HEK293T (cell line): Measurements from ENCODE around the gene LMO2.
A peak's percentile ranks its signal among the peaks of the same experiment; 100 is the strongest.

ENCODE experiments used
- CTCF ChIA-PET: fragments of 350-600 bp; formaldehyde crosslinking; extraction: SDS; loops from one replicate; lab custom pipeline; 2021; ENCODE audit warnings: antibody characterized with exemption, inconsistent platforms; lab: Yijun Ruan, JAX
- POLR2A ChIA-PET: fragments of 350-600 bp; formaldehyde crosslinking; extraction: SDS; loops from one replicate; lab custom pipeline; 2020; ENCODE audit warnings: antibody characterized with exemption, inconsistent platforms; lab: Yijun Ruan, JAX
- DNase-seq: peaks from one replicate; pipeline ENCODE4 v3.0.0; 2012; ENCODE audit warnings: mixed read lengths; ENCODE audit errors: extremely low spot score
- ARNT ChIP-seq: fragments of 450-650 bp; IDR thresholded peaks from 2 replicates; pipeline ENCODE4 v1.6.1; 2017; ENCODE audit warnings: mild to moderate bottlenecking
- BHLHE40 ChIP-seq: fragments of 450-650 bp; IDR thresholded peaks from 2 replicates; pipeline ENCODE4 v1.6.1; 2016; ENCODE audit warnings: mild to moderate bottlenecking, moderate library complexity, borderline replicate concordance
- CTBP1 ChIP-seq: fragments of 450-650 bp; IDR thresholded peaks from 2 replicates; pipeline ENCODE4 v1.6.1; 2016; ENCODE audit warnings: borderline replicate concordance
- ELF4 ChIP-seq: fragments of 450-650 bp; IDR thresholded peaks from 2 replicates; pipeline ENCODE4 v1.6.1; 2017; ENCODE audit warnings: antibody characterized with exemption
- FOXA1 ChIP-seq: fragments of 450-650 bp; IDR thresholded peaks from 2 replicates; pipeline ENCODE4 v1.6.1; 2016; ENCODE audit warnings: mild to moderate bottlenecking
- FOXK2 ChIP-seq: fragments of 450-650 bp; IDR thresholded peaks from 2 replicates; pipeline ENCODE4 v1.6.1; 2016; ENCODE audit warnings: mild to moderate bottlenecking
- FOXM1 ChIP-seq: fragments of 450-650 bp; IDR thresholded peaks from 2 replicates; pipeline ENCODE4 v1.6.1; 2017; ENCODE audit warnings: mild to moderate bottlenecking, borderline replicate concordance
- HDGF ChIP-seq: fragments of 450-650 bp; IDR thresholded peaks from 2 replicates; pipeline ENCODE4 v1.6.1; 2017; ENCODE audit warnings: antibody characterized with exemption, borderline replicate concordance
- L3MBTL2 ChIP-seq: fragments of 450-650 bp; conservative IDR thresholded peaks from 2 replicates; pipeline ENCODE4 v1.6.1; 2016; ENCODE audit warnings: mild to moderate bottlenecking
- LEF1 ChIP-seq: fragments of 450-650 bp; IDR thresholded peaks from 2 replicates; pipeline ENCODE4 v1.6.1; 2017; ENCODE audit warnings: mild to moderate bottlenecking, borderline replicate concordance
- NFRKB ChIP-seq: fragments of 450-650 bp; IDR thresholded peaks from 2 replicates; pipeline ENCODE4 v1.6.1; 2016; ENCODE audit warnings: mild to moderate bottlenecking, moderate library complexity
- SP1 ChIP-seq: fragments of 450-650 bp; IDR thresholded peaks from 2 replicates; pipeline ENCODE4 v1.6.1; 2017
- SUZ12 ChIP-seq: fragments of 450-650 bp; IDR thresholded peaks from 2 replicates; pipeline ENCODE4 v1.6.1; 2016; ENCODE audit warnings: mild to moderate bottlenecking
- TARDBP ChIP-seq: fragments of 450-650 bp; IDR thresholded peaks from 2 replicates; pipeline ENCODE4 v1.6.1; 2016
- ZNF384 ChIP-seq: fragments of 450-650 bp; IDR thresholded peaks from 2 replicates; pipeline ENCODE4 v1.6.1; 2016
- TF ChIP-seq, protein P1 (sequence below): fragments of 450-650 bp; IDR thresholded peaks from 2 replicates; pipeline ENCODE4 v1.6.1; 2016

Gene LMO2

DNA sequence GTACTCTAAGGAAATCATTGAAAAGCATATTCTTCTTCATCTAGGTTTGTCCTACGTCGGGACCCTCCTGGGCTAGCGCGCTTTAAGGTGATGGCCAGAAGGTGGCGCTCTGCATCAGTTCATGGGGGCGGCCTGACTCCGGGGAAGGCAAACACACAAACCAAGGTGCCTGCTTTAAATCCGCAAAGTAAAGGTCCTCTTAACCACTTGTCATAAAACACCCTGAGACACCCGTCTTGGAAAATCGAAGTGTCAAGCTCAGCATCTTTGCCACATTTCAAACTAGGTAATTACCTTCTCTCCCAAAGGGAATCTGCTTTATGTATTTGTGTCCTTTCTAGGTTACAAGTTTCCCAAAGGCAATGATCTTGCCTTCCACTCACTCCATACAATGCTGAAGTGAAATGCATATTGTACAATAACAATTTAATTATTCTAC is 33.9 kb downstream of the LMO2 start:
- TF ChIP-seq FOXK2 (no peak), SP1 (no peak), TARDBP (no peak), ARNT (no peak), SUZ12 (no peak), BHLHE40 (no peak), ZNF384 (no peak), ELF4 (no peak), FOXM1 (no peak), LEF1 (no peak), CTBP1 (no peak), L3MBTL2 (no peak), NFRKB (no peak), FOXA1 (no peak), HDGF (no peak)
- TF ChIP-seq, protein P1, sequence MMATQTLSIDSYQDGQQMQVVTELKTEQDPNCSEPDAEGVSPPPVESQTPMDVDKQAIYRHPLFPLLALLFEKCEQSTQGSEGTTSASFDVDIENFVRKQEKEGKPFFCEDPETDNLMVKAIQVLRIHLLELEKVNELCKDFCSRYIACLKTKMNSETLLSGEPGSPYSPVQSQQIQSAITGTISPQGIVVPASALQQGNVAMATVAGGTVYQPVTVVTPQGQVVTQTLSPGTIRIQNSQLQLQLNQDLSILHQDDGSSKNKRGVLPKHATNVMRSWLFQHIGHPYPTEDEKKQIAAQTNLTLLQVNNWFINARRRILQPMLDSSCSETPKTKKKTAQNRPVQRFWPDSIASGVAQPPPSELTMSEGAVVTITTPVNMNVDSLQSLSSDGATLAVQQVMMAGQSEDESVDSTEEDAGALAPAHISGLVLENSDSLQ = no peak
- ChIA-PET POLR2A (no interaction called here), CTCF (interaction anchor here (0.7 to 2.2 kb wide), 8 partner anchors 10 to 329 kb away, joined by 3 to 13 read pairs (median 3); no protein-coding TSS in a partner anchor)
- peak; percentile 76 for DNase-seq

DNA sequence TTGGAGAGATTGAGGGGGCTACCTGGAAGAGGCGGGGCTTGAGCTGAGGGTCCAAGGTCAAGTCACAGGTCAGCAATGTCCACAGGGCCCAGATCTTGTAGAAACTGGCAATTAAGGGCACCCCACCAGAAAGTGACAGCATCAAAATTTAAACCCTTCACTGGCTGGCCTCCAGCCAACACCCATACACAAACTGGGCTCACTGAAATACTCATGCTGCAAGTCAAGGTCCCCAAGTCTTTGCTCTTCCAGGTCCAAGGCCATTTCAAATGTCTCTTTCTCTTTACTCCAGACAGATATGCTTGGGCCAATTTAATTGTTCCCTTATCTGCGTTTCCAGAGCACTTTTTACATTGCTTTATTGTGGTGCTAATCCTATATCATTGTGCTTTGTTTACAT is 36.4 kb downstream of the LMO2 start:
- POLR2A ChIA-PET = no interaction called here
- DNase-seq = no peak
- TF ChIP-seq BHLHE40 = no peak
- TF ChIP-seq L3MBTL2 = no peak
- TF ChIP-seq FOXK2 = no peak
- TF ChIP-seq TARDBP = no peak
- TF ChIP-seq, protein P1 = no peak
- TF ChIP-seq NFRKB = no peak
- TF ChIP-seq HDGF = no peak
- TF ChIP-seq CTBP1 = no peak
- no peak for TF ChIP-seq SUZ12
- TF ChIP-seq SP1 = no peak
- TF ChIP-seq ZNF384 = no peak
- TF ChIP-seq ARNT = no peak
- no peak for TF ChIP-seq FOXM1
- no peak for TF ChIP-seq FOXA1
- TF ChIP-seq LEF1 = no peak
- TF ChIP-seq ELF4 = no peak
- CTCF ChIA-PET = no interaction called here

DNA sequence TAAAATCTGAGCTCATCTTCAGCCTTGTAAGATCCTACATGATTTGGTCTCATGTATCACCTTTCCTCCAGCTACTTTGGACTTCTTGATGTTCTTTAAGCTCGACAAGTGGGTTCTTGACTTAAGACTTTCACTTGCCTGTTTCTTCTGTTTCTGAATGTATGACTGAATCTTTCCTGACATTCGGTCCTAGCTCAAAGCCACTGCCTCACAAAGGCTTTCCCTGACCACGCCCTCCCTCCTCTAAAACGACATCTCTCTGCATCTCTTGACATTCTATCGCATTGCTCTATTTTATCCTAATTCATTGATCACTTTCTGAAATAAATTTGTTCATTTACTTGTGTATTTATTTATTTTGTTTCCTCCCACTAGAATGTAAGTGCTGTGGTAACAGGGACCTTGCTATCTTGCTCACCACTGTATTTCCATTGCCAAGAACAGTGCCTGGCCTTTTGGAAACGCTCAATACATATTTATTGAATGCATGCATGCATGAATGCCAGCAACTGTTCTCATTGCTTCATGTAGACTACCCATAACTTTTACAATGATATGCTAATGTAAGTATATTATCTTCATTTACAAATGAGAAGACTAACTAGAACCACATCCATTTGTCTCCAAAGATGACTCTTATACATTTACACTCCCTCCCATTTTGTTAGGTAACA is 43.0 kb downstream of the LMO2 start:
- DNase-seq = no peak
- CTCF ChIA-PET = interaction anchor here (0.8 to 1.2 kb wide), 2 partner anchors 13 to 148 kb away, joined by 3 read pairs; no protein-coding TSS in a partner anchor
- POLR2A ChIA-PET = no interaction called here
- no peak for TF ChIP-seq ELF4
- TF ChIP-seq L3MBTL2 = no peak
- TF ChIP-seq SP1 = no peak
- TF ChIP-seq FOXA1 = no peak

DNA sequence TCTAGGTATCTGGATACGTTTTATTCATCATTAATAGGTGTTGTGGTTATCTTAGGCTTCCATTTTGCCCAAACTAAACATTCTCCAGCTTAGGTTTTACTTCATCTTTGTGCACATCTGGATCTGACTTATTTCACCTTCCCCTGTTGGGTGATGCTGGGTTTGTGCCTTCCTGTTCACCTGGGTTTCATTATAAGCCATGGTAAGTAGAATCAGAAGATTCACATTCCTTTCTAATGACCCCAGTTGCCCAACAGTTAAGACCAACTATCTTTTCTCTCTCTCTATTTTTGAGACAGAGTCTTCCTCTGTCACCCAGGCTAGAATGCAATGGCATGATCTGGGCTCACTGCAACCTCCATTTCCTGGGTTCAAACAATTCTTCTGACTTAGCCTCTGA is 44.6 kb downstream of the LMO2 start:
- DNase-seq = no peak
- ChIA-PET CTCF (no interaction called here), POLR2A (no interaction called here)
- TF ChIP-seq NFRKB = no peak
- TF ChIP-seq TARDBP = no peak
- no peak for TF ChIP-seq BHLHE40
- TF ChIP-seq FOXK2 = no peak
- TF ChIP-seq L3MBTL2 = no peak
- no peak for TF ChIP-seq FOXA1
- TF ChIP-seq, protein P1 = no peak
- no peak for TF ChIP-seq FOXM1
- no peak for TF ChIP-seq CTBP1
- TF ChIP-seq LEF1 = no peak
- TF ChIP-seq HDGF = no peak
- no peak for TF ChIP-seq ZNF384
- TF ChIP-seq ELF4 = no peak
- TF ChIP-seq SP1 = no peak
- TF ChIP-seq ARNT = no peak

DNA sequence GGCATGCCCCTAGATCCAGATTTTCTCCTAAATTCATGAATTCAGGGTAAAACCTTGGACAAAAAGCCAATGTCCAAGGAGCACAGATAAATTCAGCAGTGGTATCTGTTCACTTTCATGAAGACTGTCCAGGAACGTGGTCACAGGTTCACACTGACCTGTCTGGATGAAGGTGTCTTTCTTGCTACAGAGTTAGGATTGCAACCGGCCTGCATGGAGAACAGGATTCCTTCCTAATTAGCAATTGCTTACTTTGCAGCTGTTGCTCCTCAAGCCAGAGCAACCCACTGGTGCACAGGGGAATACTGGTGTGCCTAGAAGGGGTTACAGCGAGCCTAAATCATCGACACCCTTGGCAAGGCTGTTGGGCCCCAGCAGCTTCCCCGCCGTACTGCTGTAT is 47.6 kb downstream of the LMO2 start:
- no peak for DNase-seq
- ChIA-PET POLR2A (no interaction called here), CTCF (no interaction called here)
- TF ChIP-seq HDGF (no peak), BHLHE40 (no peak), FOXM1 (no peak), L3MBTL2 (no peak), ELF4 (no peak), NFRKB (no peak), CTBP1 (no peak), SP1 (no peak), FOXA1 (no peak), TARDBP (no peak), ZNF384 (no peak), FOXK2 (no peak), SUZ12 (no peak), ARNT (no peak), LEF1 (no peak)
- TF ChIP-seq, protein P1 = no peak
